GM18517 (cell line): Measurements from ENCODE around the gene RASL11A.

Source experiments
- ATAC-seq: cut with Tn5 transposase; IDR thresholded peaks from one replicate; pipeline ENCODE4 v1.9.1; 2021; ENCODE audit warnings: mild to moderate bottlenecking, moderate library complexity; ENCODE audit not compliant: unreplicated experiment

RASL11A gene

DNA sequence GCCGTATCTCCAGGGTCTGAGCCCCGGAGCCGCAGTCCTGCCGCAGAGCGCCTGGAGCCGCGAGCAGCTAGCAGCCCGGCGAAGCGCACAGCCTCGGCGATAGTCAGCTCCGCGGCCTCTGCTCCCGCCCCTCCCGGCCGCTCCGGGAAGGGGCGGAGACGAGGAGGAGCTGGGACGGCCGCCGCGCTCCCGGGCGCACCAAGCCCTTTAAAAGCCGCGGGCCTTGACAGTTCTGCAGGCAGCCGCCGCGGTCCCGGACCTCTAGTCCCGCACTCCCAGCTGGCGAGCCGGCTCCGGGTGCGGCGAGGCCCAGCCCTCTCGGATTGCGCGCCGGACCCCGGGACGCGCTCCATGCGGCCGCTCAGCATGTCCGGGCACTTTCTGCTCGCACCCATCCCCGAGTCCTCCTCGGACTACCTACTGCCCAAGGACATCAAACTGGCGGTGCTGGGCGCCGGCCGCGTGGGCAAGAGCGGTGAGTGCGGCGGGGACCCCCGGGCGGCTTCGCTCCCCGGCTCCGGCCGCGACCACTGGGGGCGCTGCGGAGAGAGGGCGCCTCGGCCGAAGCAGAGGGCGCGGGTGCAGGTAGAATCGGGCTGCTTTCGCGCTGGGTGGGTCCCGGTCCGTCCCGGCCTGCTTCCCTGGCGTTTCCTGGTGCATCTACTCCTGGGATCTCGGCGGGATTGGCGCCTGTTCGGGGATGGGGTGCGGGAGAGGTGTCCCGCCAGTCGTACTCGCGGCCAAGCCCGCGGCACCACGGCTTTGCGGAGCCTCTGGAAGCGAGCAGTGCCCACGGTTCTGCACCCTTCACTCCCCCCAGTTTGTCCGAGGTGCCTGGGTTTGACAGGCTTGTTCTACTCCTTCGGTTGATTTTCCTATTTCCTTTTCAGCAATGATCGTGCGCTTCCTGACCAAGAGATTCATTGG lies at the start of gene RASL11A:
Gene RASL11A, plus strand, starts transcription at position 237 of the 927 bp plus-strand sequence. Its CDS starts 115 bp downstream, at position 352.
- ATAC-seq = peak; percentile 68

GRCh38 chr13:27222100-27222499 lies 48.5 kb upstream of the RASL11A start:
- peak; percentile 84 for ATAC-seq

DNA sequence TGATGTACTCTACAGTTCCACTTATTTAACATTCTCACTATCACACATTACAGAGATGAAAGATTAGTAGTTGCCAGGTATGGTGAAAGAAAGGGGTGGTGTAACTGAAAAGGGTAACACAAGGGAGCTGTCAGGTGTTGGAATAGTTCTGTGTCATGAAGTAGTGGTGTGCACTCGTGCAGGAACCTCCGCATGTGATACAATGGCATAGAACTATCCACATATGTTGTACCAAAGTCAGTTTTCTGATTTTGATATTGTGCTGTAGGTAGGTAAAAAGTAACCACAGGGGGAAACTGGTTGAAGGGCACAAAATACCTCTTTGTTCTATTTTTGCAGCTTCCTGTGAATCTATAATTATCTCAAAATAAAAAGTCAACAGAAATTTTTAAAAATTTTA lies 43.6 kb upstream of the RASL11A start:
- ATAC-seq = no peak

DNA sequence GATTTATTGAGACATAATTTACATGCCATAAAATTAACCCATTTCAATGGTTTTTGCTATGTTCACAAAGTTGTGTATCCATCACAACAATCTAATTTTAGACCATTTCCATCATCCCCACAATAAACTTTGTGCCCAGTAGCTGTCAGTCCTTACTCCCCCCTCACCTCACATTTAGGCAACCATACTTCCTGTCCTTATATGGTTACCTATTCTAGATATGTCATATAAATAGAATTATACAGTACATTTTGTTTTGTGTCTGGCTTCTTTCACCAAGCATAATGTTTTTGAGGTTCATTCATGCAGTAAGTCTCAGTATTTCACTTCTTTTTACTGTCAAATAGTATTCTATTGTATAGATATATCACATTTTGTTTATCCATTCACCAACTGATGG lies 42.5 kb upstream of the RASL11A start:
- ATAC-seq = no peak

DNA sequence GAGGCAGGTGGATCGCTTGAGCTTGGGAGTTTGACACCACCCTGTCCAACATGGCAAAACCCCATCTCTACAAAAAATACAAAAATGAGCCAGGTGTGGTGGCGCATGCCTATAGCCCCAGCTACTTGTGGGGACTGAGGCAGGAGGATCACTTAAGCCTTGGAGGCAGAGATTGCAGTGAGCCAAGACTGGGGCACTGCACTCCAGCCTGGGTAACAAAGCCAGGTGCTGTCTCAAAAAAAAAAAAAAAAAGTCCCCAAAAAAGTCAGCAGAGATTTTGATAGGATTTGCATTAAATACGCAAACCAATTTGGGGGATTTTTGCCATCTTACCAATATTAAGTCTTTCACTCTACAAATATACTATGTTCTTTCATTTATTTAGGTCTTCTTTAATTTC lies 41.0 kb upstream of the RASL11A start:
- no peak for ATAC-seq

GRCh38 chr13:27233964-27234363 lies 36.7 kb upstream of the RASL11A start:
- ATAC-seq = no peak

GRCh38 chr13:27236478-27236877 lies 34.2 kb upstream of the RASL11A start:
- ATAC-seq = no peak

DNA sequence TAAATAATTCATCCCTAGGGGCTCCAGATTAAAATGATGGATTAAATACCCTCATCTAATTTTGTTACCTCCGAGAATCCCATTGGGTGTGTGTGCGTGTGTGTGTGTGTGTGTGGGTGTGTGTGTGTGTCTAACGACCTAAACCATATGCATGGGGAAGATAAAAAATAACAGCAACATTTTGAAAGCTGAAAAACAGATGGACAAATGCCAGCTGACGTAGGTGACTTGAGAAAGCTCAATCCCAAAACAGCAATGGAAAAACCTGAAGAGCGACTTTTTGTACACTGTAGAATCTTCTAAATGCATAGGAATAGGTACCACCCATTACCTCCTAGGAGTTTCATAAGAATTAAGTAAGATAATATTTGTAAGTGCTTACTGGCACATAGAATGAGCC lies 27.9 kb upstream of the RASL11A start:
- no peak for ATAC-seq

DNA sequence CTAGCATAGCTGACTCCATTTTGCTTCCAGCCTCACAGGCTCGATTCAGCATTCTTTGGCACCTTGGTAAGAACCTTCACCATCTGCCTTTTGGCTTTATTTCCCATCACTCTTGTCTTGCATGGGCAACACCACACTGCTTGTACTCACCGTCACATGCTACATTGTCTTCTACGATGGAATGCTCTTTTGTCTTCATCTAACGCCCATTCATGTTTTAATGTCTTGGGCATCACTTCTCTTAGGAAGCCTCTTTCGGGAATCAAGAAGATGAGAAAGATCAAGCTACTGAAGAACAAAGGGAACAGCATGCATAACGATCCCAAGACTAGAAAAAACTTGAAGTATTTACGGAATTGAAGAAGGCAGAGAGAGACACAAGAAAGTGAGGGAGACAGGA lies 25.0 kb upstream of the RASL11A start:
- no peak for ATAC-seq

GRCh38 chr13:27250833-27251165 lies 19.8 kb upstream of the RASL11A start:
- ATAC-seq = peak; percentile 21

- peak; percentile 90 for ATAC-seq
Observed at GRCh38 chr13:27251166-27252091, 19.2 kb upstream of the RASL11A start, which contains the start of gene RPL21. Gene RPL21, plus strand, starts transcription at chr13:27251558. Its CDS starts 2,219 bp downstream, at chr13:27253777.

DNA sequence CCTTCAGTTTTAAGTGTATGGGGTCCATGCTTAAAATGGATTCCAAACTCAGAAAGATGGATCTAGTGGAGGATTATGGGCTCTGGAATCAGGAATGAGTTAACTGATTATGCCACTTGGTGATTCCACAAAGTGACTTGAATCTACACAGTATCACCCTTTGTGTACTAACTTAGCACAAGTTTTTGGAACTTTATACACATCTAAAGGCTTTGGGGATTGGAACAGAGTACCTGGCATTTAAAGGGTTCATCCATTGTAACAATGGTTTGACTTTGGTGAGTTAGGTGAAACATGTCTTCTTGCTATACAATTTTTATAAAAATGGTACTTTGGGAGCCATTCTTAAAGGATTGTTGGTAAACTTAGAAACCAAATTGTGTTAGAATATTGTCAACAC lies 18.2 kb upstream of the RASL11A start:
- no peak for ATAC-seq

- ATAC-seq = no peak
Observed at GRCh38 chr13:27257233-27257568, 13.4 kb upstream of the RASL11A start.

- ATAC-seq = no peak
Observed at GRCh38 chr13:27257648-27258253, 12.9 kb upstream of the RASL11A start.

DNA sequence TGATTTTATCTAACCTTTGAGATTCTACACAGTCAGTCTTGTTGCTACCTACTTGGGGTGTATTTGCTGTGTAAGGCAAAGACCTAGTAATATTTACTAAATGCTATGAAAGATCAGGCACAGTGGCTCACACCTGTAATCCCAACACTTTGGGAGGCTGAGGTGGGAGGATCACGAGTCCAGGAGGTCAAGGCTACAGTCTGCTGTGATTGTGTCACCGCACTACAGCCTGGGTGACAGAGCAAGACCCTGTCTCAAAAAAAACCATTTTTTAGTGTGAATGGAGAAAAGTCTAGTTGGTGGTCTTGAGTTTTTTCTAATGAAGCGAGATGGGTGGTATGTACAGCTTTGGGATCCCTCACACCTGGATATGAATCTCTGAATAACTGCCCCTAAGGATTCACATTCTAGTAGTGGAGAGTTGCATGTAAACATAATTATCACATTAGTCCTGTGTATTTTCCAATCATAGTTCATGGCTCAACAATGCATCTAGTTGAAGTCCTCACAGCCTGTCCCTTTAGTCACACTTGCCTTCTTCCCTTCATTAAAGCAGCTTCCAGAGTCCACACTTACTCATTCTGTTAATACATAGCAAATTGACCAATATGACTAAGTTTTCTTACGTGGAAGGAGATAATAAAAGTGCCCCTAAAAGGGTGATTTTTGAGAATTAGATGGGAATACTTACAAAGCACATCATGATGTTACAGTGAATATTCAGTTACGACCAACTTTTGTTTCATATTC lies 11.8 kb upstream of the RASL11A start:
- ATAC-seq = no peak

DNA sequence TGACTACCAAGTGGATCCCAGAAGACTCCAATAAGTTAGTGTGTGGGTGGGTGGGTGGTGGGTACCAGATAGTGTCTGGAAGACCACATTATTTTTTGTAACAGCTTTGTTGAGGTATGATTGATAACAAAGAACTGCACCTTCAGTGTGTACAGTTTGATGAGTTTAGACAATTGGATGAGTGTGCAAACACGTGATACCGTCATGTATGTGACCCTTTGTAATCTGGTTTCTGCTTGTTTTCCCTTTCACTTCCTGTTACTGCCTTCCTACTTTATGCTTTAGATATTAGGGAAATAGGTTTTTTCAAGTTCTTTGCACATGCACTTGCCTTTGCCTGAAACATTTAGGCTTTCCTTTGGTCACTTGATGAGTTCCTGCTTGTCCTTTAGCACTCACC lies 10.8 kb upstream of the RASL11A start:
- ATAC-seq = no peak

GRCh38 chr13:27261396-27261795 lies 9.2 kb upstream of the RASL11A start:
- no peak for ATAC-seq

GRCh38 chr13:27263438-27263837 lies 7.2 kb upstream of the RASL11A start:
- ATAC-seq = no peak

GRCh38 chr13:27264181-27264580 lies 6.4 kb upstream of the RASL11A start:
- ATAC-seq = no peak

GRCh38 chr13:27264648-27265047 lies 6.0 kb upstream of the RASL11A start:
- ATAC-seq = no peak

GRCh38 chr13:27266917-27267316 lies 3.7 kb upstream of the RASL11A start:
- no peak for ATAC-seq
